Measurements from ENCODE around the gene TRIM31.

- no peak for TF ChIP-seq CTCF (IDR thresholded peaks at IDR 0.05)
- no peak for TF ChIP-seq POLR2A (IDR thresholded peaks at IDR 0.05; ENCODE audit: low read depth)
These were observed 12.1 kb downstream of the TRIM31 start for GRCh38 chr6:30100585-30101443.

All from esophagus muscularis mucosa (tissue), 3 donors.